MCF 10A (cell line): ENCODE results near the gene SPDYE2. TPM values are rescaled to one million over a fixed set of nuclear protein-coding genes. Genes with fewer than 3 reads are reported as not detected.
A peak's percentile ranks its signal among the peaks of the same experiment; 100 is the strongest.
"Not testable (repeated sequence)": the region's sequence is repeated elsewhere in the genome, so short reads cannot be mapped to it uniquely, and the experiment has no call there.

Experiments
- BruUV-seq: library from RNA; stranded (reverse); fragments of 400-500 nt; replicated peaks from 2 replicates; lab custom pipeline; 2021; lab: Mats Ljungman, UMichigan
- CTCF ChIA-PET: fragments of 300-600 bp; sonication (Branson Sonifier 250); formaldehyde crosslinking; extraction: SDS; loops from one replicate; lab custom pipeline; 2021; ENCODE audit warnings: antibody characterized with exemption, inconsistent platforms; lab: Yijun Ruan, JAX
- POLR2A ChIA-PET: fragments of 300-600, 350-650 bp; sonication (Branson Sonifier 250); formaldehyde crosslinking; extraction: SDS; loops from one replicate; lab custom pipeline; 2020; ENCODE audit warnings: antibody characterized with exemption, inconsistent platforms; lab: Yijun Ruan, JAX
- DNase-seq: peaks from one replicate; pipeline ENCODE4 v3.0.0-alpha.2; 2018; ENCODE audit not compliant: unreplicated experiment
- H3K27ac Mint-ChIP-seq: one replicate; pipeline ENCODE4 v1.8.0; 2022; ENCODE audit warnings: mild to moderate bottlenecking, low read depth, mixed read lengths; ENCODE audit not compliant: unreplicated experiment
- H3K27me3 Mint-ChIP-seq: one replicate; pipeline ENCODE4 v1.8.0; 2022; ENCODE audit warnings: mixed read lengths; ENCODE audit not compliant: insufficient read depth, unreplicated experiment
- H3K36me3 Mint-ChIP-seq: one replicate; pipeline ENCODE4 v1.8.0; 2022; ENCODE audit warnings: mild to moderate bottlenecking, moderate library complexity, mixed read lengths; ENCODE audit not compliant: insufficient read depth, unreplicated experiment
- H3K4me1 Mint-ChIP-seq: one replicate; pipeline ENCODE4 v1.8.0; 2022; ENCODE audit warnings: mixed read lengths; ENCODE audit not compliant: insufficient read depth, unreplicated experiment
- H3K4me3 Mint-ChIP-seq: one replicate; pipeline ENCODE4 v1.8.0; 2022; ENCODE audit warnings: mild to moderate bottlenecking, moderate library complexity, mixed read lengths; ENCODE audit not compliant: unreplicated experiment
- H3K9me3 Mint-ChIP-seq: one replicate; pipeline ENCODE4 v1.8.0; 2022; ENCODE audit warnings: mixed read lengths; ENCODE audit not compliant: unreplicated experiment
- intact Hi-C: fragments of 100-400 bp; cut with micrococcal nuclease; formaldehyde crosslinking; loops from 2 replicates; pipeline ENCODE4 v1.14.1; 2022
- total RNA-seq: library from RNA; stranded (reverse); gene quantifications from 2 replicates; pipeline ENCODE4 v1.2.3, GENCODE V29; 2022
- TF ChIP-seq, protein P1 (sequence below): fragments of 200-600 bp; IDR thresholded peaks from one replicate; pipeline ENCODE4 v1.8.0; 2022; ENCODE audit warnings: antibody characterized with exemption, mild to moderate bottlenecking; ENCODE audit not compliant: unreplicated experiment

The SPDYE2 gene
- total RNA-seq, 1 experiment from 2014 or later = not detected

DNA sequence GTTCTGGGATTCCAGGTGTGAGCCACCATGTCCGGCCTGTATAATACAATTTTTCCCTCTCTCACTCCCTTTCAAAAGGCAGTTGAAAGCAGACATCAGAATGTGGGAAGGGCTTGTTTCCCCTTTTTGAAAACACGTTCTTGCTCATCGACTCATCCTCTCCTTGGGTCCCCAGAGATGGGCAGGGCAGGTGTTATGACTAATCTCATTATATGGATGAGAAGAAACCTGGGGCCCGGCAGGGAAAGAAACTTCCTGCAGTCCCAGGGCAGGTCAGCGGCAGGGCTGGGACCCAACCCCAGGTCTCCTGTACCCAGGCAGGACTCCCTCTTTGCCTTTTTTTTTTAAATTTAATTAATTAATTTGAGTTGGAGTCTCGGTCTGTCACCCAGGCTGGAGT is 4.7 kb upstream of the SPDYE2 start:
- H3K27ac Mint-ChIP-seq, H3K9me3 Mint-ChIP-seq, CTCF ChIA-PET, H3K27me3 Mint-ChIP-seq, intact Hi-C loops, DNase-seq, H3K4me1 Mint-ChIP-seq, BruUV-seq, H3K4me3 Mint-ChIP-seq, POLR2A ChIA-PET, H3K36me3 Mint-ChIP-seq: not testable (repeated sequence)

DNA sequence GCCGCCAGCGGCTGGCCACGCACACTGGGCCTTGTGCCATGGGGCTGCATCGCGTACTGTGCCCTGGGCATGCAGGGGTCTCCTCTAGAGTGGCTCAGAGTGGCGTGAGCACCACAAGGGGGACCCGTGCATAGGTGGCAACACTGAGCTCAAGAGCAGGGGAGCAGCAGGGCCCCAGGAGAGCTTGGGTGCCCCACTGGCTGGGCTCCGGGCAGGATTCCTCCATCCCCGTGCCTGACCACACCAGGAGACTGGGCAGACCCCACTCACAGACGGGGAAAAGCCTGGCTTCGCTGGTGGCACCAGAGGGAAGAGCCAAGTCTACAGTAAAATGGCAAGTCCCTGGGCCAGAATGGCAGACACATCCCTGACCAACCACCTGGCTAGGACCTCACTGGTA is 17.6 kb downstream of the SPDYE2 start:
- POLR2A ChIA-PET, H3K4me1 Mint-ChIP-seq: not testable (repeated sequence)

DNA sequence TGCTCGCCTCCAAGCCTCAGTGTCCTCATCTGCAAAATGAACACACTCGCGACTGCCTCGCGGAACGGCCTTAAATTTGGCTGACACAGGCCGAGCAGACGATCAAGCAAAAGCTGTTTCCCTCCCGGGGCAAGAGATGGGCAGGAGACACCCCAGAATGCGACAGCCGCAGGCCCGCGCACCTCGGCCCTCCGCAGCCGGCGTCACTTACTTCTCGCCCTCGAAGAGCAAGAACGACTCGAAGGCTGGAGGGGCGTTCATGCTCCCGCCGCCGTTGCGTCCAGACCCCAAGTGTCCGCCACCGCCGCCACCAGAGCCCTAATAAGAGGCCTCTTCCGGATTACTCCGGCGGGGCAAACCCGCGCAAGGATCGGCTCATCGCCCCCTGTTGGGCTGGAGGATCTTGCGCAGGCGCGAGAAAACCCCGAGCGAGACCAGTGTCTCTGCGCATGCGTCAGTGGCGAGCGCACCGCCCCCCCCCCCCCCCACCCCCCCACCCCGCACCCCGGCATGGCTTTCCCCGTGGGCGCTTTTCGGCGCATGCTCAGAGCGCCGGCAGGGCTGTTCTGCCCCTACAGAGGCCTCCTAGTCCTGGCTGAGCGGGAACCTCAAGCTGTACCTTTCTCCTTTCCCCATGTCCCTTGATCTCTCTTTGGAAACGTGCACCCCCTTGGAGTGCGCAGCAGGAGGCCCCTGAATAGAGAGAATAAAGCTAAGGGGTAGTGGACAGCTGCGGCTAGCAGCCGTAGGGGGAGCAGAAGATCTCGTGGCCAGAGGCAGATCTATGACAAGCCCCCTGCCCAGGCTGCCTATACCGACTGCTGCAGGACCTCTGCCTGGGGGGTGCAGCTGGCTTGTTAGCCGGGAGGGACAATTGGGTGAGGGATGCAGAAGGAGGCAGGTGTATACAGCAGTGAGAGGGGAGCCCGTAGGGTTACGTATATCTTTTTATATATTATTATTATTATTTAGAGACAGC is 21.5 kb downstream of the SPDYE2 start, which contains the start of gene POLR2J3:
POLR2J3 (minus strand) TSS at position 323 of the 979 bp plus-strand sequence; CDS start at position 261, 62 bp downstream.
- H3K27ac Mint-ChIP-seq, H3K27me3 Mint-ChIP-seq, intact Hi-C loops, POLR2A ChIA-PET, CTCF ChIA-PET, BruUV-seq, H3K9me3 Mint-ChIP-seq, H3K36me3 Mint-ChIP-seq, H3K4me1 Mint-ChIP-seq: not testable (repeated sequence)
- peak within 1 kb of the TSS; percentile 80 for H3K4me3 Mint-ChIP-seq
- TF ChIP-seq, protein P1, sequence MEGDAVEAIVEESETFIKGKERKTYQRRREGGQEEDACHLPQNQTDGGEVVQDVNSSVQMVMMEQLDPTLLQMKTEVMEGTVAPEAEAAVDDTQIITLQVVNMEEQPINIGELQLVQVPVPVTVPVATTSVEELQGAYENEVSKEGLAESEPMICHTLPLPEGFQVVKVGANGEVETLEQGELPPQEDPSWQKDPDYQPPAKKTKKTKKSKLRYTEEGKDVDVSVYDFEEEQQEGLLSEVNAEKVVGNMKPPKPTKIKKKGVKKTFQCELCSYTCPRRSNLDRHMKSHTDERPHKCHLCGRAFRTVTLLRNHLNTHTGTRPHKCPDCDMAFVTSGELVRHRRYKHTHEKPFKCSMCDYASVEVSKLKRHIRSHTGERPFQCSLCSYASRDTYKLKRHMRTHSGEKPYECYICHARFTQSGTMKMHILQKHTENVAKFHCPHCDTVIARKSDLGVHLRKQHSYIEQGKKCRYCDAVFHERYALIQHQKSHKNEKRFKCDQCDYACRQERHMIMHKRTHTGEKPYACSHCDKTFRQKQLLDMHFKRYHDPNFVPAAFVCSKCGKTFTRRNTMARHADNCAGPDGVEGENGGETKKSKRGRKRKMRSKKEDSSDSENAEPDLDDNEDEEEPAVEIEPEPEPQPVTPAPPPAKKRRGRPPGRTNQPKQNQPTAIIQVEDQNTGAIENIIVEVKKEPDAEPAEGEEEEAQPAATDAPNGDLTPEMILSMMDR = peak; percentile 64
- DNase-seq = peak; percentile 87

More for the DNA sequence above, 17.6 kb downstream of the SPDYE2 start:
- BruUV-seq, H3K27ac Mint-ChIP-seq, intact Hi-C loops, H3K9me3 Mint-ChIP-seq, DNase-seq, H3K4me3 Mint-ChIP-seq, CTCF ChIA-PET, H3K27me3 Mint-ChIP-seq, H3K36me3 Mint-ChIP-seq: not testable (repeated sequence)

DNA sequence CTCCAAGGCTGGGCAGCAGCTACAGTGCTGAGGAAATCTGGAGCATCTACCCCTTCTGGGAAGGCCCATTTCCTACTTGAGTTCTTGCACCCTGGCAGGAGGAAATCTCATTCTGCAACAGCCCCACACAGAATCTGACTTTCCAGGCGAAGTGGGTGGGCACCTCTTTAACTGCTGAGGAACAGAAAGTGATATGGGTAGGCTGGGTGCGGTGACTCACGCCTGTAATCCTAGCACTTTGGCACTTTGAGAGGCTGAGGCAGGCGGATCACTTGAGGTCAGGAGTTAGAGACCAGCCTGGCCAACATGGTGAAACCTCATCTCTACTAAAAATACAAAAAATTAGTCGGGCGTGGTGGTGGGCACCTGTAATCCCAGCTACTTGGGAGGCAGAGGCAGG is 23.6 kb downstream of the SPDYE2 start:
- CTCF ChIA-PET, H3K4me3 Mint-ChIP-seq, POLR2A ChIA-PET, BruUV-seq, intact Hi-C loops, H3K36me3 Mint-ChIP-seq, H3K9me3 Mint-ChIP-seq, H3K4me1 Mint-ChIP-seq, H3K27me3 Mint-ChIP-seq, H3K27ac Mint-ChIP-seq, DNase-seq: not testable (repeated sequence)

DNA sequence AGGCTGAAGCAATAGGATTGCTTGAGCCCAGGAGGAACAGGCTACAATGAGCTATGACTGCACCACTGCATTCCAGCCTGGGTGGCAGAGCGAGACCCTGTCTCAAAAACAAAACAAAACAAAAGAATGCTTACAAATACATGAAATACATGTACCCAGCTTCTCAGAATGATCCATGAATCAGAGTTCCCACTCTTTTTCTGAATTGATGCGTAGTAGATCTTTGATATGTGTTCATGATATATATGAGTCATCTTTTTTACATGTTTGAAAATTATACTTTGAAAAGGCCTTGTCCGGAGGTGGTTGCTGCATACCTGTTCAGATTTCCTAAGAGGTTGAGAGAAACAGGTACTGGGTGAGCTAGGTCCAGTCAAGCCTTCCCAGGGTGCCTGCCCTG is 25.3 kb downstream of the SPDYE2 start:
- intact Hi-C loops, CTCF ChIA-PET, BruUV-seq, DNase-seq, H3K27me3 Mint-ChIP-seq, H3K4me1 Mint-ChIP-seq, H3K27ac Mint-ChIP-seq, H3K36me3 Mint-ChIP-seq, H3K4me3 Mint-ChIP-seq, POLR2A ChIA-PET, H3K9me3 Mint-ChIP-seq: not testable (repeated sequence)

DNA sequence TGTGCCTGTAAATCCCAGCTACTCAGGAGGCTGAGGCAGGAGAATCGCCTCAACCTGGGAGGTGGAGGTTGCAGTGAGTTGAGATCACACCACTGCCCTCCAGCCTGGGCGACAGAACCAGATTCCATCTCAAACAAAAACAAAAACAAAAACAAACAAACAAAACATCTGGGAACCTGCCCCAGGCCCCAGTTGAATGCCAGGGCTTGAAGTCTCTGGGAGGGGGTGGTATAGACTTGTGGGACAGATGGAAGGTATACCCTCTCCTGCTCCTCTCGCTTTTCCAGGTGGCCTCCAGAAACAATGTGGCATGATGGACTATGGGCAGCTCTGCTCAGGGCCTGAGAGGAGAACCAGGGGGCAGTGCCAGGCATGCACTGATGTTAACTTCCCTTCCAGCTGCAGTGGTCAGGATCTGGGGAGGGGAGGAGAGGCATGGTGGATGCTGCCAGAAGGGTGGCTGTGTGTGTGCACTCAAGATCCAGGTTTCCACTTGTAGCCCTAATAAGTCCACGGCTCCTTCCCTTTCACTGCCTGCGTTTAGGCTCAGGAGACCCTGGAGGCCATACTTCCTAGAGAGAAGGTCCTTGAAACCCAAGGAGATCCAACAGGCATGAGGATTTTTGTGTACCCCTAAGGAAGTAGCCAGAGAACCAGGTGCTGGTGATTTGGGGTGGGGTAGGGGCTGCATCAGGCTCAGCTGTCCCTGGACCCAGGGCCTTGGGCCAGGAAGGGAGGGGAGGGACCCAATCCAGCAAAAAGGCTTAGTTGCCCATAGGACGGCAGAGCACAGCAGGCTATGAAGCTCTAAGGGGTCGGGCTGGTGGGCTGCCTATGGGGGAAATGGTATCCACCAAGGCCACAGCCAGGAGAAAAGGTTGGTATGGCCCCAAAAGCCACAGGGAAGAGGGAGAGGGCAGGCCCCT is 26.6 kb downstream of the SPDYE2 start:
- H3K4me1 Mint-ChIP-seq, intact Hi-C loops, H3K9me3 Mint-ChIP-seq, H3K27ac Mint-ChIP-seq, BruUV-seq, H3K27me3 Mint-ChIP-seq, H3K36me3 Mint-ChIP-seq, CTCF ChIA-PET, POLR2A ChIA-PET, H3K4me3 Mint-ChIP-seq, DNase-seq: not testable (repeated sequence)

DNA sequence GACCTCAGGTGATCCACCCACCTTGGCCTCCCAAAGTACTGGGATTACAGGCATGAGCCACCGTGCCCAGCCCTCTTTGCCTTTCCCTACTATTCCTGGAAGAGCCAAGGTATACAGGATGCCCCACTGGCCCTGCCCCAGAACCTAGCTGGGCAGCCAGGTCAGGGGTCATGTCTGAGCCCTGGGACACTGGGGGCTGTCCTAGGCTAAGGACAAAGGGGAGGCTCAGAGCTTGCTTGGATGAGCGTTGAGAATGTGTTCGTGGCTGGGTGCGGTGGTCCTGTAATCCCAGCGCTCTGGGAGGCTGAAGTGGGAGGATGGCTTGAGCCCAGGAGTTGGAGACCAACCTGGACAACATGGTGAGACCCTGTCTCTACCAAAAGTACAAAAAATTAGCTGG is 27.5 kb downstream of the SPDYE2 start:
- H3K9me3 Mint-ChIP-seq, H3K27me3 Mint-ChIP-seq, intact Hi-C loops, H3K4me3 Mint-ChIP-seq, BruUV-seq, H3K36me3 Mint-ChIP-seq, DNase-seq, CTCF ChIA-PET, H3K4me1 Mint-ChIP-seq, POLR2A ChIA-PET, H3K27ac Mint-ChIP-seq: not testable (repeated sequence)

DNA sequence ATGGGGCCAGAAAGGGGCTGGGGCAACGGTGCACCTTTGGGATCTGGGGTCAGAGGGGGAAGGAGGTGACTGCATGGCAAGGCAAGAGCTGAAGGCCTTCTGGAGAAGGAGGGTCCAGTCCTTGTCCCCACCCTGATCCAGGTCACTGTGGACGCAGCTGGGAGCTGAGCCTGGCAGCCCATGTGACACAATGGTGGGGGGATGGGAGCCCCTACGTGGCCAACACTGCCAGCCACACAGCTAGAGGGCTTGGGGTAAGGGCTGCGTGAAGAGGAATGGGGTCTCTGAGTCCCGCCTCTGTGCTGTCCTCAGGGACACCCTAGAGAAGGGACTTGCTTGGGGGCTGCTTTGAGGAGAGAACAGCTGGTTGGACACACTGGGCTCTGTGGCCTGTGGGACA is 30.7 kb downstream of the SPDYE2 start:
- BruUV-seq, H3K27ac Mint-ChIP-seq, H3K36me3 Mint-ChIP-seq, H3K4me3 Mint-ChIP-seq, H3K9me3 Mint-ChIP-seq, CTCF ChIA-PET, DNase-seq, H3K4me1 Mint-ChIP-seq, POLR2A ChIA-PET, intact Hi-C loops, H3K27me3 Mint-ChIP-seq: not testable (repeated sequence)
